Measurements from ENCODE around the gene CBX5.

- TF ChIP-seq, protein P1, sequence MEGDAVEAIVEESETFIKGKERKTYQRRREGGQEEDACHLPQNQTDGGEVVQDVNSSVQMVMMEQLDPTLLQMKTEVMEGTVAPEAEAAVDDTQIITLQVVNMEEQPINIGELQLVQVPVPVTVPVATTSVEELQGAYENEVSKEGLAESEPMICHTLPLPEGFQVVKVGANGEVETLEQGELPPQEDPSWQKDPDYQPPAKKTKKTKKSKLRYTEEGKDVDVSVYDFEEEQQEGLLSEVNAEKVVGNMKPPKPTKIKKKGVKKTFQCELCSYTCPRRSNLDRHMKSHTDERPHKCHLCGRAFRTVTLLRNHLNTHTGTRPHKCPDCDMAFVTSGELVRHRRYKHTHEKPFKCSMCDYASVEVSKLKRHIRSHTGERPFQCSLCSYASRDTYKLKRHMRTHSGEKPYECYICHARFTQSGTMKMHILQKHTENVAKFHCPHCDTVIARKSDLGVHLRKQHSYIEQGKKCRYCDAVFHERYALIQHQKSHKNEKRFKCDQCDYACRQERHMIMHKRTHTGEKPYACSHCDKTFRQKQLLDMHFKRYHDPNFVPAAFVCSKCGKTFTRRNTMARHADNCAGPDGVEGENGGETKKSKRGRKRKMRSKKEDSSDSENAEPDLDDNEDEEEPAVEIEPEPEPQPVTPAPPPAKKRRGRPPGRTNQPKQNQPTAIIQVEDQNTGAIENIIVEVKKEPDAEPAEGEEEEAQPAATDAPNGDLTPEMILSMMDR (IDR thresholded peaks at IDR 0.05): no peak
- no peak for TF ChIP-seq POLR2AphosphoS5 (IDR thresholded peaks at IDR 0.05)
- no peak for TF ChIP-seq POLR2A (IDR thresholded peaks at IDR 0.05)
These were observed 7.7 kb downstream of the CBX5 start for GRCh38 chr12:54272214-54272613.

All from prostate gland (tissue), 2 donors.